GM21717 (cell line): ENCODE measurements around the gene BRCA1.
"Not testable (repeated sequence)": the region's sequence is repeated elsewhere in the genome, so short reads cannot be mapped to it uniquely, and the experiment has no call there.

Experiments
- ATAC-seq: cut with Tn5 transposase; IDR thresholded peaks from one replicate; pipeline ENCODE4 v1.9.1; 2021; ENCODE audit warnings: mild to moderate bottlenecking, moderate library complexity; ENCODE audit not compliant: unreplicated experiment

Gene BRCA1

DNA sequence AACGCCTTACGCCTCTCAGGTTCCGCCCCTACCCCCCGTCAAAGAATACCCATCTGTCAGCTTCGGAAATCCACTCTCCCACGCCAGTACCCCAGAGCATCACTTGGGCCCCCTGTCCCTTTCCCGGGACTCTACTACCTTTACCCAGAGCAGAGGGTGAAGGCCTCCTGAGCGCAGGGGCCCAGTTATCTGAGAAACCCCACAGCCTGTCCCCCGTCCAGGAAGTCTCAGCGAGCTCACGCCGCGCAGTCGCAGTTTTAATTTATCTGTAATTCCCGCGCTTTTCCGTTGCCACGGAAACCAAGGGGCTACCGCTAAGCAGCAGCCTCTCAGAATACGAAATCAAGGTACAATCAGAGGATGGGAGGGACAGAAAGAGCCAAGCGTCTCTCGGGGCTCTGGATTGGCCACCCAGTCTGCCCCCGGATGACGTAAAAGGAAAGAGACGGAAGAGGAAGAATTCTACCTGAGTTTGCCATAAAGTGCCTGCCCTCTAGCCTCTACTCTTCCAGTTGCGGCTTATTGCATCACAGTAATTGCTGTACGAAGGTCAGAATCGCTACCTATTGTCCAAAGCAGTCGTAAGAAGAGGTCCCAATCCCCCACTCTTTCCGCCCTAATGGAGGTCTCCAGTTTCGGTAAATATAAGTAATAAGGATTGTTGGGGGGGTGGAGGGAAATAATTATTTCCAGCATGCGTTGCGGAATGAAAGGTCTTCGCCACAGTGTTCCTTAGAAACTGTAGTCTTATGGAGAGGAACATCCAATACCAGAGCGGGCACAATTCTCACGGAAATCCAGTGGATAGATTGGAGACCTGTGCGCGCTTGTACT is at the start of gene BRCA1:
Gene BRCA1, minus strand, starts transcription at position 232 of the 834 bp plus-strand sequence. CDS start 1,268 bp downstream, outside the sequence.
- peak; percentile 90 for ATAC-seq

DNA sequence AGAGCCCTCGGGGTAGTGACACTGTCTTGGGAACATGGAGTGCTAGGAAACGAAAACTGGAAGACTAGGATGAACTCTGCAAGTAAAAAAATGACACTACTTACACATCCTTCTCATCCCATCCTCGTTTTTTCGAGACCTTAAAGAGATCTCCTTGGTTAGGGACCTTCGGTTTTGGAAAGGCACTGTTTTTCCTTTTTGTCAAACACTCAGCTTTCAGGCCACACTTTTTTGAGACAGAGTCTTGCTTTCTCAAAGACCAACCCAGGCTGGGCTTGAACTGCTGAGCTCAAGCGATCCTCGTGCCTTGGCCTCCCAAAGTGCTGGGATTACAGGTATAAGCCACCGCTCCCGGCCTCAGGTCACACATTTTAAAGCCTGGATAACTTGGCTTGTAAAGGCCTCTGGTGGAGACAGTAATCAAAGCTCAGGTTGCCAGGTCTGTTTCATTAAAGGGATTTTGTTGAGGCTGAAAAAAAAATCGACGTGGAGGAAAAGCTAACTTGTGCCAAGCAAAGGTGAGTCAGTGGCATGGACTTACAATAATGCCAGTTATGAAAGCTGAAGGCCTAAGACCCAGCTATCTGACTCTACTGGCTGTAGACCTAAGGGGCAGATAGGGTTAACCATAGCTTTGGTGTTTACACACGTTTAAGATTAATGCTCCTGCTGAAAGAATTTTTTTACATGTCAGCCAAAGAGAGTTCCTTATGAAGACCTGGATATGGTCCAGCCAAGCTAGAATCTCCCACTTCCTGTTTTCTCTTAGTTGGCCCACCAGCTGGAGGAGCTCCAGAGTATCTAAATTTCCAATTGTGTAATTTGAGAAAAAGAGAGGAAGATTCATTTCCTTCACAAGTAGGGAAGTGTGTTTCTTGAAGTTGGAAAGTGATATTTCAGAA is 46.7 kb upstream of the BRCA1 start:
- no peak for ATAC-seq

DNA sequence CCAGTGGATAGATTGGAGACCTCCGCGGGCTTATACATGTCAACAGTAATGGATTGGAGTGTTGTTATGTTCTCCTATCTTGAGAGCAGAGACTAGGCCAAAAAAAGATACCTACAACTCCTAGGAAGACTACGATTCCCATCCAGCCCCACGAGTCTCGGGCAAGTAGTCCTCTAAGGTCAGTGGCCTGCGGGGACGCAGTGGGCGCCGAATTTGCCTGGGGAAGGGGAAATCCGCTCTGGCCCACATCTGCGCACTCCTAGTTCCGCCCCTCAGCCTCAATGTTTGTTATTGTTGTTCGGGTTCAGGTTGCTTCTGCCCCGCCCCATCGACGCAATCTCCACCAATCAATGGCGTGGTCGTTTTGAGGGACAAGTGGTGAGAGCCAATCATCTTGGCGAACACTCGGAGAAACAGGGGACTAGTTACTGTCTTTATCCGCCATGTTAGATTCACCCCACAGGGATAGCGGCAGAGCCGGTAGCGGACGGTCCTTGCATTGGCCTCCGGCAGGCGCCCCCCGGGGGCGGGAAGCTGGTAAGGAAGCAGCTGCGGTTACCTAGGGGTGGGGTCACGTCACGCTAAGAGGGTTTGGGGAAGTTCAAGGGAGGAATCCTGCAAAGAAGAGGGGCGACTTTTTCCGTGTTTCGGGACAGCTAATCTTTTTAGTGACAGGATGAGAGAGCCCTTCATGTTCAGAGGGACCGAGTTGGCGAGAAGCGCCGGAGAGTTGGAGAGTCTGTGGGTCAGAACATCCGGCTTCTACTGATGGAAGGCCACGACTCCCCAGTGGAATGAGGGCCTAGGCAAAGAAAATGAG is 45.8 kb upstream of the BRCA1 start, which contains the start of gene NBR1:
Gene NBR1, plus strand, starts transcription at position 449 of the 820 bp plus-strand sequence. CDS start 4,586 bp downstream, outside the sequence.
- peak; percentile 70 for ATAC-seq

DNA sequence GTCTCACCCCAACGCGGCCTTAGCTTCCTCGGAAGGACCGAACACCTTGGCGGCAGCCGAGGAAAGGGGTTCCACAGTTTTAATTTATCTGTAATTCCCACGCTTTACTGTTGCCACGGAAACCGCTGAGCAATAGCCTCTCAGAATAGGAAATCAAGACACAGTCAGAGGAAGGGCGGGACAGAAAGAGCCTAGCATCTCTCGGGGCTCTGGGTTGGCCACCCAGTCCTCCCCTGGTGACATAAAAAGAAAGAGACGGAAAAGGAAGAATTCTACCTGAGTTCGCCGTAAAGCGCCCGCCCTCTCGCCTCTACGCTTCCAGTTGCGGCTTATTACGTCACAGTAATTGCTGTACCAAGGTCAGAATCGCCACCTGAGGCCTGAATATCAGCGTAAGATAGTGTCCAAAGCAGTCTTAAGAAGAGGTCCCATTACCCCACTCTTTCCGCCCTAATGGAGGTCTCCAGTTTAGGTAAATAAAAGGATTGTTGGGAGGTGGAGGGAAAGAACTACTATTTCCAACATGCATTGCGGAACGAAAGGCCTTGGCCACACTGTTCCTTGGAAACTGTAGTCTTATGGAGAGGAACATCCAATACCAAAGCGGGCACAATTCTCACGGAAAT is 45.1 kb upstream of the BRCA1 start:
- peak; percentile 66 for ATAC-seq

DNA sequence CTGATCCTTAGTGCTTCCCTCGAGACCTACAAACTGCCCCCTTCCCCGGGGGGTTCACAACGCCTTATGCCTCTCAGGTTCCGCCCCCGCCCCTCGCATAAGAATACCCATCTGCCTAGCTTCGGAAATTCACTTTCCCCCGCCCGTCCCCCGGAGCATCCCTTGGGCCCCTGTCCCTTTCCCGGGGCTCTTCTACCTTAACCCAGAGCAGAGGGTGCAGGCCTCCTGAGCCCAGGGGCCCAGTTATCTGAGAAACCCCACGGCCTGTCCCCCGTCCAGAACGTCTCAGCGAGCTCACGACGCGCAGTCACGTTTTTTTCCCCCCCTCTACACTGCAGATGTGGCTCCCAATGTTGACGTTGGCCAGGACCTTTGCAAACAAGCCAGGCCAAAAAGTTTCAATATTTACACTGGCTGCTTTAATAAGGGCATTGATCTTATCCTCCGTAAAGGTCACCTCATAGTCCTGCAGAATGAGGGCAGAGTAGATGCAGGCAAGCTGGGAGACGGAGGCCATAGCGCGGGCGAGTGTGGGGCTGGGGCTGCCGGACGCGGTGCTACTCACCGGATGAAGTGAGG is 44.5 kb upstream of the BRCA1 start:
- ATAC-seq: peak; percentile 20

DNA sequence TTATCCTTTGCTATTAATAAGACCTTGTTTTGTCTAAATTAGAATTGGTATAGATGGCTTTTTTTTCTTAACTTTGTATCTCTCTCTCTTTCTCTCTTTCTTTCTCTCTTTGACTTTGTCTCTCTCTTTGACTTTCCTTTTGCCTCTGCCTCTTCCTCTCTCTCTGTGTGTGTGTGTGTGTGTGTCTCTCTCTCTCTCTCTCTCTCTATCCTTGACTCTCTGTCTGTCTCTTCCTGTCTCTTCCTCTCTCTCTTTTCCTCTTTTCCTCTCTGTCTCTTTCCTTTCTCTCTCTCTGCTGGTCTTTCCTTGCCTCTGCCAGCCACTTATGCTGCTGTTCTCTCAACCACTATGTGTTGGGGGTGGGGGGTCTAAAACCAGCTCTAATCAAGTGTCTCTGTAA is 40.8 kb upstream of the BRCA1 start:
- not testable (repeated sequence) for ATAC-seq

DNA sequence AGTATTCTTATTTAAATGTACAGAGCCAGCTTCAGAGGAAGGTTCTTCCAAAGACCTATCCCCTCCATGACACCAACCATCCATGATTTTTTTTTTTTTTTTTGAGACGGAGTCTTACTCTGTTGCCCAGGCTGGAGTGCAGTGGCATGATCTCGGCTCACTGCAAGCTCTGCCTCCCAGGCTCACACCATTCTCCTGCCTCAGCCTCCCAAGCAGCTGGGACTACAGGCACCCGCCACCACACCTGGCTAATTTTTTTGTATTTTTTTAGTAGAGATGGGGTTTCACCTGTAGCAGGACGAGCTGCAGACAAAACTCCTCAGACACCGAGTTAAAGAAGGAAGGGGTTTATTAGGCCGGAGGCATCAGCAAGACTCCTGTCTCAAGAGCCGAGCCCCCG is 34.8 kb upstream of the BRCA1 start:
- not testable (repeated sequence) for ATAC-seq

DNA sequence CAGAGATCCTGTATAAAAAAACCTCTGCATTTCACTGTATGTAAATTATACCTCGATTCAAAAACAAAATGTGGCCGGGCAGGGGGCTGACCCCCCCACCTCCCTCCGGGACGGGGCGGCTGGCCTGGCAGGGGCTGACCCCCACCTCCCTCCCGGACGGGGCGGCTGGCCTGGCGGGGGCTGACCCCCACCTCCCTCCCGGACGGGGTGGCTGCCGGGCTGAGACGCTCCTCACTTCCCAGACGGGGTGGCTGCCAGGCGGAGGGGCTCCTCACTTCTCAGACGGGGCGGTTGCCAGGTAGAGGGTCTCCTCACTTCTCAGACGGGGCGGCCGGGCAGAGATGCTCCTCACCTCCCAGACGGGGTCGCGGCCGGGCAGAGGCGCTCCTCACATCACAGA is 34.1 kb upstream of the BRCA1 start:
- ATAC-seq: not testable (repeated sequence)

DNA sequence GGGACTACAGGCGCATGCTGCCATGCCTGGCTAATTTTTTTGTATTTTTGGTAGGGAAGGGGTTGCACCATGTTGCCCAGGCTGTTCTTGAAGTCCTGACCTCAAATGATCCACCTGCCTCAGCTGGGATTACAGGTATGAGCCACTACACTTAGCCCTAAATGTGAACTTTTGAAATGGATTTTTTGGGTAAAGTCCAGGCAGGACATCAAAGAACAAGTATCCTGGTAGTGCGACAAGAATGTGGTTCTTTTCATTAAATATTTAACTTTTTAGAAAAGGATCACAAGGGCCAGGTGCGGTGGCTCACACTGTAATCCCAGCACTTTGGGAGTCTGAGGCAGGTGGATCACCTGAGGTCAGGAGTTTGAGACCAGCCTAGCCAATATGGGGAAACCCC is 30.5 kb upstream of the BRCA1 start:
- no peak for ATAC-seq

DNA sequence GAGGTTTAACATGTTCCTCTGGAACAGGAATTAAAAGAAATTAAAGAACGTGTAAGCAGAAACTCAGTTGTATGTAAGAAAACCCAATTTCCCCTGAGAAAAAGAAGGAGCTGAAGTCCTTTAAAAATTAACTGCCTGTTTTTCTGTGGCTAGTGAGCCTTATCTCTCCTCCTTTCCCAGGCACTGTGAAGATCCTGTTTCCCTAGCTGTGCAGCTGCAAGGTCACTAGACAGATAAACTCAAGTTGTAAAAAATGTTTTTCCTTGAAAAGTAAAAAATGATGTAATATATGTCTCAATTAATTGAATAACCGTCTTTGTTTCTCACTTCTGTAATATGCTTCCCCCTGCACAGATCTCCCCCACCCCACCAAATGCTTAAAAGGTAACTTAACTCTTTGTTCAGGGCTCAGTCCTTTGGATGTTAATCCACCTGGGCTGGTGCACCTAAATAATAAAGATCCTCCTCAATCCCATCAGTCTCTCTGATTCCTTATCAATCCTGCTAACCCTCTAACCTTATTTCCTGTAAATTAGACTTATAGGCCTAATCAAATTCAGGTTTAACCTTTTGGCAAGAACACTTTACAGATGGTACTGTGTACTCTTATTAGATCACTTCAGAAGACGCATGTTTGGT is 28.2 kb upstream of the BRCA1 start:
- not testable (repeated sequence) for ATAC-seq

DNA sequence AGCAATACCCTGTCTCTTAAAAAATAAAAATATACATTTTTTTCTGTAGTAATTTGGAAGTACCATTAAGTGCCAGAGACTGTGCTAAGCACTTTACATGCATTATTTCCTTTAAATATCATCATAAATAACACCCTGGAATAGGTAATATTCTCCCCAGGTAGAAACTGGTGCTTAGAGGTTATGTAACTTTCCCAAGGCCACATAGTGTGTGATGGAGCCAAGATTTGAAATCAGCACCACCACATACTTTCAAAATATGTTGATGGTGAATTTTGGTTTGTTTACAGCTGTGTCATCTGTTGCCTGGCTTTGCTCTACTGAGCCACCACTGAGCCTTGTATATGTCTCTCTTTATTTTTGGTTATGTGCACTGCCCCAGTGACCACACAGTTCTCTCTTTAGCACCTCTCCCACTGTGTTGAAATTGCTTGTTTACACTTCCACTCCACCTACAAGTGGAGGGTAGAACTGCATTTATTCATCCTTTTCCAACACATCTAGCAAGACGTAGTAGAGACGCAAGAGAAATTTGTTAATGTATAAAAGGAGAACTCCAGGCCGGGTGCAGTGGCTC is 26.8 kb upstream of the BRCA1 start:
- no peak for ATAC-seq

DNA sequence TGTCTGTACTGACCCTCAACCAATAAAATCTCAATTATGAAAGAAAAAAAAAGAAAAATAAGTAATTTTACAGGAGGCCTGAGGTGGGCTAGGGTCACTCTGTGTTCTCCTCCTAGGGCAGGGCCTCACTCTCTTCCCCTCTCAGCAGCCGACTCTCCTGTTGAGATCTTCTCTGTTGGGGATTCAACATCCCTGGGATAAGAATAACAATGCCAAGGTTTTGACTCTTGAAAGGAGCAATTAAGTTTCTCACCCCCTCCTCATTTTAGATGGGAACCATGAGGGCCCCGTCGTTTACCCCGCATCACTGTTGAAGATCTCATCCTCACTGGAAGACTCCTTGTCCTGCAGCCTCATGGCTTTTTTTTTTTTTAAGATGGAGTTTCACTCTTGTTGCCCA is 21.5 kb upstream of the BRCA1 start:
- no peak for ATAC-seq

DNA sequence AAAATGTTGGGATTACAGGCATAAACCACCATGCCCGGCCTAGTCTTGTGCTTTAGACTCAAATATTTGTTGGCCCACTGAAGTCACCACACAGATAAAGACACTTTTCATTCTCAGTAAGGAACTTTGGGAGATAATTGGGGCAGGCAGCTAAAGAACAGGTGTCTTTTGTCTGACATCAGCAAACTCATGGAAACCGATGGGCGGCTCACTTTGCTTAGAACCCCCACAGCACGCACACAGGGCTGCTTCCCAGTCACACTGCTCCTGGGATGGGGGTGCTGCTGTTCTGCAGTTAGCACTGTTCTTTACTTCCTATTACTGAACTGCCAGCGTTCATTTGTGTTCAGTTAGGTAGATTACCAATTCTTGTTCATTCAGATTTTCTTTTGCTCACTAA is 18.0 kb upstream of the BRCA1 start:
- no peak for ATAC-seq

DNA sequence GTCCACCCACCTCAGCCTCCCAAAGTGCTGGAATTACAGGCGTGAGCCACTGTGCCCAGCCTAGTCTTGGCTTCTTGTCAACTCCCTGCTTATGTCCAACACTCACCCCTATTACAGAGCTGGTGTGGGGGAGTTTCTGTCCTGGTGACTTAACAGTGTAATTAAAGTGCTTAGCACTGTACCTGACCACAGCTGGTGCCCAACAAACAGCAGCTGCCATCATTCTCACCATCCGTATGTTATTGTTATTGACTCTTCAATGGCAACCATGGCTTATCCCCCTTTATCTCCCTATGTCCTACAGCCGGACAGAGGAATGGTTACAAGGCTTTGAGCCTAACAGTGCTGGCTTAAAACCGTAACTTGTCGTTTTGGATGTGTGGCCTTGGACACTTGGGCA is 17.0 kb upstream of the BRCA1 start:
- ATAC-seq: no peak

DNA sequence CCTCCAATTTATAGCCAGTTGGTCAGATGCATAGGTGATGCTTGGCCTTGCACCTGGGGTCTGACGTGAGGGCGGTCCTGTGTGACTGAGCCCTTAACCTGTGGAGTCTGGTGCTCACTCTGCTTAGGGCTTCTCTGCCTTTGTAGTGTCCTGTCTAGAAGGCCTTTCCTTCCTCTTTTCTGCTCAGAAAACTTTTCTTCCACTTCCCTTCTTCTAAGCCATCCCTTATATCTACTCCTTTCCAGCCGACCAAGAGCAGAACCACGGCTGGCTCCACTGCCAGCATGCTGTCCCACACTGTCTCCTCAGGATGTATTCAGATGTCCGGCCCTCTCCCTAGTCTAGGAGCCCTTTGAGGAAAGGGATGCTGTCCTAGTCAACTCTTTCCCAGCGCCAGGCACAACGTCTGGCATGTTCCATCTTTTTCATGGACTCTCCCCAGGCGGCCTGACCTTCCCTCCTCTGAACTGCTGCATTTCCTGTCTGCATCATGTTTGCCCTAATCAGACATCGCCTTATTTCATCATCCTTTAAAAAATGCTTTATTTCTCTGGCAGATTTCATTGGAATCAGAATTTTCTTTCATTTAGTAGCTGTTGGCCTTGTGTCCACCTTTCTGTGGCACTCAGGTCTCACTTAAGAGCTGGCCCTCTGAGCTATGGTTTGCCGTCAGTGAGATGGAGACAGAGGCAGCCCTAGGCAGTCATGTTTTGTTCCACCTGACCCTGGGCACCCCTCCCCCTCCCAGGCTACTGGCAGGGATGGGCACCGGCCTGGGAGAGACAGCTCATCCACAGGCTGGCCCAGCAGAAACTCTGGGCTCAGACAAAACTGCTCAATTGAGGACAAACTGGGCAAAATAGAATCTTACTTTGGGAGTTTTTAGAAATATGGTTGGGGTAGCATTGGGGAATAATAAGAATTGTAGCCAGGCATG is 15.5 kb upstream of the BRCA1 start:
- no peak for ATAC-seq

DNA sequence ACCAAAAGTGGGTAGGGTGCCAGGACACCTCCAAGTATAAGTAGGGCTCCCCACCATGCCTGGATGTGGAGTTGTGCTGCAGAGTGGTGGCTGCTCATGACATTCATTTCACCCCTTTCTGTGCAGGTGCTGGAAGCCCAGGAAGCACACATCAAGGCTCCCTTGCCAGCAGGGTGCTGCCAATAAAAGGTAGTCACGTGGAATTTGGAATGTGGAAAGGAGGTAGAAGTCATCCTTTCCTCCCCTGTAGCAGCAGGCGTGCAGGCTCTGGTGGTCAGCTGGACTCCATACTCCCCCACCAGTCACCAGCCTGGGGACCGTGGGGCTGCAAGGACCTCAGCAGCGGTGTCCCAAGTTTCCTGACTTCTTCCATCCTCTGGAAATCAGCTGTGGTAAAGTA is 13.4 kb upstream of the BRCA1 start:
- ATAC-seq: not testable (repeated sequence)

DNA sequence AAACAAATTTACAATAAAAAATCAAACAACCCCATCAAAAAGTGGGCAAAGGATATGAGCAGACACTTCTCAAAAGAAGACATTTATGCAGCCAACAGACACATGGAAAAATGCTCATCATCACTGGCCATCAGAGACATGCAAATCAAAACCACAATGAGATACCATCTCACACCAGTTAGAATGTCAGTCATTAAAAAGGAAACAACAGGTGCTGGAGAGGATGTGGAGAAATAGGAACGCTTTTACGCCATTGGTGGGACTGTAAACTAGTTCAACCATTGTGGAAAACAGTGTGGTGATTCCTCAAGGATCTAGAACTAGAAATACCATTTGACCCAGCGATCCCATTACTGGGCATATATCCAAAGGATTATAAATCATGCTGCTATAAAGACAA is 11.4 kb upstream of the BRCA1 start:
- ATAC-seq: not testable (repeated sequence)

DNA sequence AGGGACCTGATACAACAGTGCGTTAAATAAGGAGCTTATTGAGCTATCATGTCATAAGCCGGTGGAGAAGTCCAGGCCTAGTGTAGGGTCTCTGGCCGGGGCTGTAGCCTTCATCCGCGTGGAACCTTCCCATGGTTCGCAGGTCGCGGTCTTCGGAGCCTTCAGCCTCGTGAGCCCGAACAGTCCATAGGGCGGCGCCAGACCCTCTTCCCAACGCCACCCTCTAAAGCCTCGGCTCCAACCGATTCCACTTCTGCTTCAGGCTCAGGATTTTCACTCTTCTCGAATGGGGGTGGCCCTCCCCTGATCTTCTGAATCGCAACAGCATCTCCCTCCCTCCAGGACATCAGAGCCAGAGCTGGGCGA is 10.3 kb upstream of the BRCA1 start:
- no peak for ATAC-seq
